ENCODE results near the gene TEX19.

DNA sequence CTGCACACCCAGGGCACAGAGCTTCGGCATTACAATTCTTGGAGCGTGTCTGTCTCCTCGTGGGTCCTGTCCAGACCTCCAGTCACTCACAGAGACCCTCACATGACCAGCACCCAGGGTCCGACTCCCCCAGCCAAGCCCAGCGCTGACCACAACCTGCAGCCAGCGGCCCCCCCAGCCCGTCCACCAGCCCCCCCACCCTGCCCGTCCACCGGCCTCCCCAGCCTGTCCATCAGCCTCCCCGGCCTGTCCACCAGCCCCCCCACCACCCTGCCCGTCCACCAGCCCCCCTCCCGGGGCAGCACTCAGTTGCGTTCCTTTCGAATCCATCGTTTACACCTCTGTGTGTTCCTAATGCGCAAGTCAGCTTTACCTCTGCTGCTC, 31.3 kb upstream of the TEX19 start:
- TF ChIP-seq, protein P1, sequence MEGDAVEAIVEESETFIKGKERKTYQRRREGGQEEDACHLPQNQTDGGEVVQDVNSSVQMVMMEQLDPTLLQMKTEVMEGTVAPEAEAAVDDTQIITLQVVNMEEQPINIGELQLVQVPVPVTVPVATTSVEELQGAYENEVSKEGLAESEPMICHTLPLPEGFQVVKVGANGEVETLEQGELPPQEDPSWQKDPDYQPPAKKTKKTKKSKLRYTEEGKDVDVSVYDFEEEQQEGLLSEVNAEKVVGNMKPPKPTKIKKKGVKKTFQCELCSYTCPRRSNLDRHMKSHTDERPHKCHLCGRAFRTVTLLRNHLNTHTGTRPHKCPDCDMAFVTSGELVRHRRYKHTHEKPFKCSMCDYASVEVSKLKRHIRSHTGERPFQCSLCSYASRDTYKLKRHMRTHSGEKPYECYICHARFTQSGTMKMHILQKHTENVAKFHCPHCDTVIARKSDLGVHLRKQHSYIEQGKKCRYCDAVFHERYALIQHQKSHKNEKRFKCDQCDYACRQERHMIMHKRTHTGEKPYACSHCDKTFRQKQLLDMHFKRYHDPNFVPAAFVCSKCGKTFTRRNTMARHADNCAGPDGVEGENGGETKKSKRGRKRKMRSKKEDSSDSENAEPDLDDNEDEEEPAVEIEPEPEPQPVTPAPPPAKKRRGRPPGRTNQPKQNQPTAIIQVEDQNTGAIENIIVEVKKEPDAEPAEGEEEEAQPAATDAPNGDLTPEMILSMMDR (IDR thresholded peaks at IDR 0.05) = no peak
- TF ChIP-seq POLR2AphosphoS5 (IDR thresholded peaks at IDR 0.05) (no peak), EP300 (IDR thresholded peaks at IDR 0.05) (no peak)
